ENCODE data around the gene OXSR1.

Gene OXSR1

GRCh38 chr3:38141173-38141951 lies 24.0 kb upstream of the OXSR1 start:
- no peak overlapping the region for H3K4me3 ChIP-seq (ENCODE audit: low read depth, low read length)
- TF ChIP-seq, protein P1, sequence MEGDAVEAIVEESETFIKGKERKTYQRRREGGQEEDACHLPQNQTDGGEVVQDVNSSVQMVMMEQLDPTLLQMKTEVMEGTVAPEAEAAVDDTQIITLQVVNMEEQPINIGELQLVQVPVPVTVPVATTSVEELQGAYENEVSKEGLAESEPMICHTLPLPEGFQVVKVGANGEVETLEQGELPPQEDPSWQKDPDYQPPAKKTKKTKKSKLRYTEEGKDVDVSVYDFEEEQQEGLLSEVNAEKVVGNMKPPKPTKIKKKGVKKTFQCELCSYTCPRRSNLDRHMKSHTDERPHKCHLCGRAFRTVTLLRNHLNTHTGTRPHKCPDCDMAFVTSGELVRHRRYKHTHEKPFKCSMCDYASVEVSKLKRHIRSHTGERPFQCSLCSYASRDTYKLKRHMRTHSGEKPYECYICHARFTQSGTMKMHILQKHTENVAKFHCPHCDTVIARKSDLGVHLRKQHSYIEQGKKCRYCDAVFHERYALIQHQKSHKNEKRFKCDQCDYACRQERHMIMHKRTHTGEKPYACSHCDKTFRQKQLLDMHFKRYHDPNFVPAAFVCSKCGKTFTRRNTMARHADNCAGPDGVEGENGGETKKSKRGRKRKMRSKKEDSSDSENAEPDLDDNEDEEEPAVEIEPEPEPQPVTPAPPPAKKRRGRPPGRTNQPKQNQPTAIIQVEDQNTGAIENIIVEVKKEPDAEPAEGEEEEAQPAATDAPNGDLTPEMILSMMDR (IDR thresholded peaks at IDR 0.05; ENCODE audit: borderline replicate concordance, insufficient read depth, low read depth, low read length) = no peak

DNA sequence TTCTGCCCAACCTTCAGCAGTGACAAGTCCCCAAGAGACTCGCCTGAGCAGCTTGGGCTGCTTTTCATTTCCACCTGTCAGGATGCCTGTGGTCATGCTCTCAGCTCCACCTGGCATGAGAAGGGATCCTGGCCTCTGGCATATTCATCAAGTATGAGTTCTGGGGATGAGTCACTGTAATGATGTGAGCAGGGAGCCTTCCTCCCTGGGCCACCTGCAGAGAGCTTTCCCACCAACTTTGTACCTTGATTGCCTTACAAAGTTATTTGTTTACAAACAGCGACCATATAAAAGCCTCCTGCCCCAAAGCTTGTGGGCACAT lies 23.4 kb upstream of the OXSR1 start:
- H3K4me3 ChIP-seq (ENCODE audit: low read depth, low read length) = no peak overlapping the region
- TF ChIP-seq, protein P1 (IDR thresholded peaks at IDR 0.05; ENCODE audit: borderline replicate concordance, insufficient read depth, low read depth, low read length) = no peak

- TF ChIP-seq, protein P1 (IDR thresholded peaks at IDR 0.05; ENCODE audit: borderline replicate concordance, insufficient read depth, low read depth, low read length) = no peak
- no peak overlapping the region for H3K4me3 ChIP-seq (ENCODE audit: low read depth, low read length)
Measured at GRCh38 chr3:38142959-38143358, 22.4 kb upstream of the OXSR1 start.

- no peak overlapping the region for H3K4me3 ChIP-seq (ENCODE audit: low read depth, low read length)
- TF ChIP-seq, protein P1 (IDR thresholded peaks at IDR 0.05; ENCODE audit: borderline replicate concordance, insufficient read depth, low read depth, low read length) = no peak
Measured at GRCh38 chr3:38143511-38143910, 21.8 kb upstream of the OXSR1 start.

GRCh38 chr3:38146504-38146903 lies 18.8 kb upstream of the OXSR1 start:
- TF ChIP-seq, protein P1 (IDR thresholded peaks at IDR 0.05; ENCODE audit: borderline replicate concordance, insufficient read depth, low read depth, low read length) = no peak
- no peak overlapping the region for H3K4me3 ChIP-seq (ENCODE audit: low read depth, low read length)

GRCh38 chr3:38147421-38147820 lies 17.9 kb upstream of the OXSR1 start:
- TF ChIP-seq, protein P1 (IDR thresholded peaks at IDR 0.05; ENCODE audit: borderline replicate concordance, insufficient read depth, low read depth, low read length) = no peak
- H3K4me3 ChIP-seq (ENCODE audit: low read depth, low read length) = no peak overlapping the region

- TF ChIP-seq, protein P1 (IDR thresholded peaks at IDR 0.05; ENCODE audit: borderline replicate concordance, insufficient read depth, low read depth, low read length) = no peak
- H3K4me3 ChIP-seq (ENCODE audit: low read depth, low read length) = no peak overlapping the region
Measured at GRCh38 chr3:38148311-38148882, 16.9 kb upstream of the OXSR1 start.
